WTC11 (cell line): ENCODE measurements around the gene EIF4G1.

Experiments
- TF ChIP-seq, protein P1 (sequence below): sonication (generic); formaldehyde crosslinking; IDR thresholded peaks from 2 replicates; pipeline ENCODE4 v1.8.0; 2022; ENCODE audit warnings: mild to moderate bottlenecking, missing genetic modification reagents
- TF ChIP-seq, protein P2 (sequence below): fragments of 250-450 bp; sonication (Bioruptor Pico); IDR thresholded peaks from 2 replicates; pipeline ENCODE4 v1.9.0; 2021; ENCODE audit warnings: mild to moderate bottlenecking, borderline replicate concordance
- TF ChIP-seq, protein P3 (sequence below): sonication (generic); formaldehyde crosslinking; IDR thresholded peaks from 2 replicates; pipeline ENCODE4 v1.8.1; 2023; ENCODE audit warnings: mild to moderate bottlenecking, missing genetic modification reagents

DNA sequence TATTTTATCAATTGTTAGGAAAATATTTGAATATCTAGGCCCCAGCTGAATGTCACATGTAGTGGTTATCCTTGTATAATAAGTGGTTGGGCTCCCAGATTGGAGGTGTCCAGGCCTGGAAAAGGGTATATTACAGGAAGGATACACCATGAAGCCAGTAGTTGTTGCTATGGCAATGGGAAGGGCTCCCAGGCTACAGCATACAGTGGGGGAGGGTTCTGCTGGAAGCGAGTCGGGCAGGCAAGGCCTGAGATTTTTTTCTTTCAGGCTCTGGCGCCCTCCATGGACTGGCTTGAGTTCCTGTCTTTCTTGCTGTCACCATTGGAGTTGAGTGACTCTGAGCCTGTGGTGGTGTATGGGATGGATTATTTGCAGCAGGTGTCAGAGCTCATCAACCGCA lies 29.7 kb upstream of the EIF4G1 start:
- TF ChIP-seq, protein P1, sequence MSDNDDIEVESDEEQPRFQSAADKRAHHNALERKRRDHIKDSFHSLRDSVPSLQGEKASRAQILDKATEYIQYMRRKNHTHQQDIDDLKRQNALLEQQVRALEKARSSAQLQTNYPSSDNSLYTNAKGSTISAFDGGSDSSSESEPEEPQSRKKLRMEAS (CRISPR knock-in tag), result no peak
- TF ChIP-seq, protein P2, sequence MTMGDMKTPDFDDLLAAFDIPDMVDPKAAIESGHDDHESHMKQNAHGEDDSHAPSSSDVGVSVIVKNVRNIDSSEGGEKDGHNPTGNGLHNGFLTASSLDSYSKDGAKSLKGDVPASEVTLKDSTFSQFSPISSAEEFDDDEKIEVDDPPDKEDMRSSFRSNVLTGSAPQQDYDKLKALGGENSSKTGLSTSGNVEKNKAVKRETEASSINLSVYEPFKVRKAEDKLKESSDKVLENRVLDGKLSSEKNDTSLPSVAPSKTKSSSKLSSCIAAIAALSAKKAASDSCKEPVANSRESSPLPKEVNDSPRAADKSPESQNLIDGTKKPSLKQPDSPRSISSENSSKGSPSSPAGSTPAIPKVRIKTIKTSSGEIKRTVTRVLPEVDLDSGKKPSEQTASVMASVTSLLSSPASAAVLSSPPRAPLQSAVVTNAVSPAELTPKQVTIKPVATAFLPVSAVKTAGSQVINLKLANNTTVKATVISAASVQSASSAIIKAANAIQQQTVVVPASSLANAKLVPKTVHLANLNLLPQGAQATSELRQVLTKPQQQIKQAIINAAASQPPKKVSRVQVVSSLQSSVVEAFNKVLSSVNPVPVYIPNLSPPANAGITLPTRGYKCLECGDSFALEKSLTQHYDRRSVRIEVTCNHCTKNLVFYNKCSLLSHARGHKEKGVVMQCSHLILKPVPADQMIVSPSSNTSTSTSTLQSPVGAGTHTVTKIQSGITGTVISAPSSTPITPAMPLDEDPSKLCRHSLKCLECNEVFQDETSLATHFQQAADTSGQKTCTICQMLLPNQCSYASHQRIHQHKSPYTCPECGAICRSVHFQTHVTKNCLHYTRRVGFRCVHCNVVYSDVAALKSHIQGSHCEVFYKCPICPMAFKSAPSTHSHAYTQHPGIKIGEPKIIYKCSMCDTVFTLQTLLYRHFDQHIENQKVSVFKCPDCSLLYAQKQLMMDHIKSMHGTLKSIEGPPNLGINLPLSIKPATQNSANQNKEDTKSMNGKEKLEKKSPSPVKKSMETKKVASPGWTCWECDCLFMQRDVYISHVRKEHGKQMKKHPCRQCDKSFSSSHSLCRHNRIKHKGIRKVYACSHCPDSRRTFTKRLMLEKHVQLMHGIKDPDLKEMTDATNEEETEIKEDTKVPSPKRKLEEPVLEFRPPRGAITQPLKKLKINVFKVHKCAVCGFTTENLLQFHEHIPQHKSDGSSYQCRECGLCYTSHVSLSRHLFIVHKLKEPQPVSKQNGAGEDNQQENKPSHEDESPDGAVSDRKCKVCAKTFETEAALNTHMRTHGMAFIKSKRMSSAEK (CRISPR knock-in tag), result no peak
- TF ChIP-seq, protein P3, sequence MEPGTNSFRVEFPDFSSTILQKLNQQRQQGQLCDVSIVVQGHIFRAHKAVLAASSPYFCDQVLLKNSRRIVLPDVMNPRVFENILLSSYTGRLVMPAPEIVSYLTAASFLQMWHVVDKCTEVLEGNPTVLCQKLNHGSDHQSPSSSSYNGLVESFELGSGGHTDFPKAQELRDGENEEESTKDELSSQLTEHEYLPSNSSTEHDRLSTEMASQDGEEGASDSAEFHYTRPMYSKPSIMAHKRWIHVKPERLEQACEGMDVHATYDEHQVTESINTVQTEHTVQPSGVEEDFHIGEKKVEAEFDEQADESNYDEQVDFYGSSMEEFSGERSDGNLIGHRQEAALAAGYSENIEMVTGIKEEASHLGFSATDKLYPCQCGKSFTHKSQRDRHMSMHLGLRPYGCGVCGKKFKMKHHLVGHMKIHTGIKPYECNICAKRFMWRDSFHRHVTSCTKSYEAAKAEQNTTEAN, result no peak
